Neural cell (in vitro differentiated cells): ENCODE measurements around the gene OTUB1. TPM values are rescaled to one million over a fixed set of nuclear protein-coding genes. Genes with fewer than 3 reads are reported as not detected.

Experiments
- H2AFZ ChIP-seq: fragments of 200-600, 300-800 bp; sonication (generic), shearing (Covaris generic); 2 replicates; pipeline ENCODE4 v1.6.0; 2014; ENCODE audit warnings: low read depth, mild to moderate bottlenecking, antibody characterized with exemption, low read length, moderate library complexity
- H3F3A ChIP-seq: fragments of 200-600 bp; shearing (Covaris generic); 2 replicates; pipeline ENCODE4 v1.6.1; 2016; ENCODE audit warnings: mild to moderate bottlenecking, moderate library complexity, mixed read lengths, antibody characterized with exemption, low read length; ENCODE audit not compliant: insufficient read depth, poor library complexity, severe bottlenecking
- H3K27ac ChIP-seq: fragments of 200-600, 300-800 bp; sonication (generic), shearing (Covaris generic); 2 replicates; pipeline ENCODE4 v1.5.1; 2014; ENCODE audit warnings: mild to moderate bottlenecking, low read length, moderate library complexity
- H3K27me3 ChIP-seq: fragments of 300-800, 200-600 bp; sonication (generic), shearing (Covaris generic); 2 replicates; pipeline ENCODE4 v1.6.0; 2014; ENCODE audit warnings: mild to moderate bottlenecking, low read depth, low read length, moderate library complexity; ENCODE audit not compliant: insufficient read depth
- H3K36me3 ChIP-seq: fragments of 300-800, 200-600 bp; sonication (generic), shearing (Covaris generic); 2 replicates; pipeline ENCODE4 v1.5.1; 2014; ENCODE audit warnings: mild to moderate bottlenecking, antibody characterized with exemption, low read length, moderate library complexity; ENCODE audit not compliant: insufficient read depth
- H3K4me2 ChIP-seq: fragments of 300-800, 200-600 bp; sonication (generic), shearing (Covaris generic); 2 replicates; pipeline ENCODE4 v1.6.0; 2014; ENCODE audit warnings: mild to moderate bottlenecking, low read length
- H3K4me3 ChIP-seq: fragments of 300-800, 200-600 bp; sonication (generic), shearing (Covaris generic); 2 replicates; pipeline ENCODE4 v1.5.1; 2014; ENCODE audit warnings: mild to moderate bottlenecking, low read length, moderate library complexity
- H3K79me2 ChIP-seq: fragments of 200-600 bp; shearing (Covaris generic); replicated peaks from 2 replicates; pipeline ENCODE4 v1.6.0; 2014; ENCODE audit warnings: mild to moderate bottlenecking, low read length, moderate library complexity; ENCODE audit not compliant: insufficient read depth
- H3K9ac ChIP-seq: fragments of 300-800, 200-600 bp; sonication (generic), shearing (Covaris generic); 2 replicates; pipeline ENCODE4 v1.6.1; 2016; ENCODE audit warnings: mild to moderate bottlenecking, low read length, mixed read lengths
- H3K9me2 ChIP-seq: fragments of 200-600 bp; shearing (Covaris generic); 2 replicates; pipeline ENCODE4 v1.6.1; 2016; ENCODE audit warnings: mild to moderate bottlenecking, low read length, mixed read lengths; ENCODE audit not compliant: insufficient read depth
- H3K9me3 ChIP-seq: fragments of 200-600, 300-800 bp; sonication (generic), shearing (Covaris generic); 2 replicates; pipeline ENCODE4 v1.6.1; 2016; ENCODE audit warnings: mild to moderate bottlenecking, mixed run types, low read length, moderate library complexity, mixed read lengths
- H4K20me1 ChIP-seq: fragments of 200-600 bp; shearing (Covaris generic); 2 replicates; pipeline ENCODE4 v1.6.1; 2016; ENCODE audit warnings: mild to moderate bottlenecking, mixed run types; ENCODE audit not compliant: insufficient read depth
- EP300 ChIP-seq: fragments of 450-650 bp; conservative IDR thresholded peaks from 2 replicates; pipeline ENCODE4 v1.6.1; 2014; ENCODE audit warnings: antibody characterized with exemption, mild to moderate bottlenecking, moderate library complexity; ENCODE audit not compliant: poor library complexity, severe bottlenecking
- EZH2 ChIP-seq: fragments of 200-600, 300-800 bp; shearing (Covaris generic), sonication (generic); IDR thresholded peaks from 2 replicates; pipeline ENCODE4 v1.6.1; 2014; ENCODE audit warnings: antibody characterized with exemption, low read length, borderline replicate concordance, mild to moderate bottlenecking; ENCODE audit not compliant: insufficient read depth, poor library complexity, severe bottlenecking
- MXI1 ChIP-seq: fragments of 450-650 bp; conservative IDR thresholded peaks from 2 replicates; pipeline ENCODE4 v1.6.1; 2014; ENCODE audit warnings: antibody characterized with exemption, mild to moderate bottlenecking; ENCODE audit not compliant: poor library complexity, severe bottlenecking
- POLR2AphosphoS5 ChIP-seq: IDR thresholded peaks from 2 replicates; pipeline ENCODE4 v1.6.1; 2012
- RAD21 ChIP-seq: fragments of 450-650 bp; conservative IDR thresholded peaks from 2 replicates; pipeline ENCODE4 v1.6.1; 2014; ENCODE audit warnings: antibody characterized with exemption, mild to moderate bottlenecking, moderate library complexity
- TAF1 ChIP-seq: IDR thresholded peaks from 2 replicates; pipeline ENCODE4 v1.6.1; 2012; ENCODE audit warnings: low read depth
- polyA plus RNA-seq: library from polyadenylated mRNA; depleted of rRNA; stranded (reverse); fragments of >200 nt; gene quantifications from 2 replicates; pipeline ENCODE4 v1.2.3, GENCODE V29; 2014
- TF ChIP-seq, protein P1 (sequence below): IDR thresholded peaks from 2 replicates; pipeline ENCODE4 v1.6.1; 2012; ENCODE audit warnings: borderline replicate concordance
- TF ChIP-seq, protein P2 (sequence below): fragments of 450-650 bp; IDR thresholded peaks from 2 replicates; pipeline ENCODE4 v1.5.1; 2014; ENCODE audit warnings: antibody characterized with exemption, mild to moderate bottlenecking, moderate library complexity; ENCODE audit not compliant: poor library complexity, severe bottlenecking

OTUB1 gene
- polyA plus RNA-seq, 1 donor from 2014 or later, result 103 TPM

DNA sequence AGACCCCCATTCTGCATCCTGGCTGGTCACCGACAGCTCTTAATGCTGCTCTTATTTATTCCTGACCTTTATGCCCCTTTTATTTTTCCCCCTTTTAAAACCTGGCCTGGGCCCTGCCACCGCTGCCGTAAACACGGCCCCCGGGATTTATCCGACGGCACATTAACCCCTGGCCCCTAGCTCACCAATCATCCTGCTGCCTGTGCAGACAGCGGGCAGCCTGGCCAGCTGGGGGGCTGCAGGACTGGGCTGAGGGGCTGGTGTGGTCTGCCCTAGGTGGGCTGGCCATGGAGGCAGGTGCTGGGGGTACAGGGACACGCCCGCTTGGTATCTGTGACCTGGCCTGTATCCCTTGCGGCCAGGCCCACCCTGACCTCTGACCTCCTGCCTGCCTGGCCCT, 28.1 kb downstream of the OTUB1 start:
- no peaks in the 10 kb centered on the region for H3K79me2 ChIP-seq
- TF ChIP-seq RAD21 (no peak), MXI1 (no peak)
- no peaks in the 10 kb centered on the region for H3K27me3 ChIP-seq

DNA sequence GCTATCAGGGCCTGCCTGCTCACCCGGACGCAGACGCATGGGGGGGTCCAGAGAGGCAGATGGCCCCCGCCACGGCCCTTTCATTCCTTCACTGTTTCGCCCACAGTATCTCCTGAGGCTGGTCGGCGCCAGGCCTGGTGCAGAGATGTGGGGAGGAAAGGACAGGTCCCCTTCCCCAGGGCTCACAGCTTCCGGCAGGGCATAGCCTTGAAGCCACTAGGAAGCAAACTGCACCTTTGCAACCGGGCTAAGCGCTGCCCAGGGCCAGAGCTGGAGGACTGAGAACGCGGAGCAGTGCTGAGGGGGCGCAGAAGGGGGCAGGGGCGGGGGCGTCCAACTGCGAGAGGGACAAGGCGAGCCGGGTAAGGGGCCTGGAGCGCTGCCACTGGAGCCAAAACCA, 29.3 kb downstream of the OTUB1 start:
- Histone ChIP-seq H4K20me1 (no peaks in the 10 kb centered on the region), H3K27me3 (no peaks in the 10 kb centered on the region), H3K79me2 (no peaks in the 10 kb centered on the region), H3K4me3 (no peak overlapping the region), H3K4me2 (no peak overlapping the region), H3K9ac (no peak overlapping the region), H2AFZ (no peak overlapping the region), H3K9me2 (no peaks in the 10 kb centered on the region), H3K27ac (no peak overlapping the region), H3K36me3 (no peaks in the 10 kb centered on the region), H3K9me3 (no peaks in the 10 kb centered on the region), H3F3A (no peaks in the 10 kb centered on the region)
- TF ChIP-seq TAF1 (no peak), POLR2AphosphoS5 (no peak), MXI1 (no peak), EP300 (no peak), EZH2 (no peak), RAD21 (no peak)
- TF ChIP-seq, protein P1, sequence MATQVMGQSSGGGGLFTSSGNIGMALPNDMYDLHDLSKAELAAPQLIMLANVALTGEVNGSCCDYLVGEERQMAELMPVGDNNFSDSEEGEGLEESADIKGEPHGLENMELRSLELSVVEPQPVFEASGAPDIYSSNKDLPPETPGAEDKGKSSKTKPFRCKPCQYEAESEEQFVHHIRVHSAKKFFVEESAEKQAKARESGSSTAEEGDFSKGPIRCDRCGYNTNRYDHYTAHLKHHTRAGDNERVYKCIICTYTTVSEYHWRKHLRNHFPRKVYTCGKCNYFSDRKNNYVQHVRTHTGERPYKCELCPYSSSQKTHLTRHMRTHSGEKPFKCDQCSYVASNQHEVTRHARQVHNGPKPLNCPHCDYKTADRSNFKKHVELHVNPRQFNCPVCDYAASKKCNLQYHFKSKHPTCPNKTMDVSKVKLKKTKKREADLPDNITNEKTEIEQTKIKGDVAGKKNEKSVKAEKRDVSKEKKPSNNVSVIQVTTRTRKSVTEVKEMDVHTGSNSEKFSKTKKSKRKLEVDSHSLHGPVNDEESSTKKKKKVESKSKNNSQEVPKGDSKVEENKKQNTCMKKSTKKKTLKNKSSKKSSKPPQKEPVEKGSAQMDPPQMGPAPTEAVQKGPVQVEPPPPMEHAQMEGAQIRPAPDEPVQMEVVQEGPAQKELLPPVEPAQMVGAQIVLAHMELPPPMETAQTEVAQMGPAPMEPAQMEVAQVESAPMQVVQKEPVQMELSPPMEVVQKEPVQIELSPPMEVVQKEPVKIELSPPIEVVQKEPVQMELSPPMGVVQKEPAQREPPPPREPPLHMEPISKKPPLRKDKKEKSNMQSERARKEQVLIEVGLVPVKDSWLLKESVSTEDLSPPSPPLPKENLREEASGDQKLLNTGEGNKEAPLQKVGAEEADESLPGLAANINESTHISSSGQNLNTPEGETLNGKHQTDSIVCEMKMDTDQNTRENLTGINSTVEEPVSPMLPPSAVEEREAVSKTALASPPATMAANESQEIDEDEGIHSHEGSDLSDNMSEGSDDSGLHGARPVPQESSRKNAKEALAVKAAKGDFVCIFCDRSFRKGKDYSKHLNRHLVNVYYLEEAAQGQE, result no peak
- TF ChIP-seq, protein P2, sequence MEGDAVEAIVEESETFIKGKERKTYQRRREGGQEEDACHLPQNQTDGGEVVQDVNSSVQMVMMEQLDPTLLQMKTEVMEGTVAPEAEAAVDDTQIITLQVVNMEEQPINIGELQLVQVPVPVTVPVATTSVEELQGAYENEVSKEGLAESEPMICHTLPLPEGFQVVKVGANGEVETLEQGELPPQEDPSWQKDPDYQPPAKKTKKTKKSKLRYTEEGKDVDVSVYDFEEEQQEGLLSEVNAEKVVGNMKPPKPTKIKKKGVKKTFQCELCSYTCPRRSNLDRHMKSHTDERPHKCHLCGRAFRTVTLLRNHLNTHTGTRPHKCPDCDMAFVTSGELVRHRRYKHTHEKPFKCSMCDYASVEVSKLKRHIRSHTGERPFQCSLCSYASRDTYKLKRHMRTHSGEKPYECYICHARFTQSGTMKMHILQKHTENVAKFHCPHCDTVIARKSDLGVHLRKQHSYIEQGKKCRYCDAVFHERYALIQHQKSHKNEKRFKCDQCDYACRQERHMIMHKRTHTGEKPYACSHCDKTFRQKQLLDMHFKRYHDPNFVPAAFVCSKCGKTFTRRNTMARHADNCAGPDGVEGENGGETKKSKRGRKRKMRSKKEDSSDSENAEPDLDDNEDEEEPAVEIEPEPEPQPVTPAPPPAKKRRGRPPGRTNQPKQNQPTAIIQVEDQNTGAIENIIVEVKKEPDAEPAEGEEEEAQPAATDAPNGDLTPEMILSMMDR, result no peak

More for the DNA sequence above, 28.1 kb downstream of the OTUB1 start:
- no peak overlapping the region for H3K27ac ChIP-seq
- no peak overlapping the region for H3K4me3 ChIP-seq
- no peak overlapping the region for H3K9ac ChIP-seq
- H3K36me3 ChIP-seq, result no peaks in the 10 kb centered on the region
- no peaks in the 10 kb centered on the region for H4K20me1 ChIP-seq
- H3K9me3 ChIP-seq, result no peaks in the 10 kb centered on the region
- H3K4me2 ChIP-seq, result no peak overlapping the region
- no peaks in the 10 kb centered on the region for H3K9me2 ChIP-seq
- H3F3A ChIP-seq, result no peaks in the 10 kb centered on the region
- no peak overlapping the region for H2AFZ ChIP-seq
